ENCODE measurements around the gene LAMB1.
"Not testable (repeated sequence)": the region's sequence is repeated elsewhere in the genome, so short reads cannot be mapped to it uniquely, and the experiment has no call there.

Gene LAMB1

GRCh38 chr7:107921826-107922225, 81.1 kb downstream of the LAMB1 start:
- H3K9me3 ChIP-seq (ENCODE audit: control insufficient read depth, low read length); H3K4ac ChIP-seq (ENCODE audit: low read depth in 1 of 2, low read length in 2 of 2); H3K4me3 ChIP-seq (ENCODE audit: insufficient read depth in 1 of 2, low read depth in 1 of 2, low read length in 2 of 2); H4K91ac ChIP-seq (ENCODE audit: low read length); H3K27ac ChIP-seq (ENCODE audit: low read length, poor library complexity, severe bottlenecking); H2BK120ac ChIP-seq (ENCODE audit: low read depth, low read length); H3K23ac ChIP-seq (ENCODE audit: low read length in 2 of 2); H2BK12ac ChIP-seq (ENCODE audit: low read length in 2 of 2); H3K79me1 ChIP-seq (replicated peaks; ENCODE audit: low read length, poor library complexity, severe bottlenecking); H3K18ac ChIP-seq (ENCODE audit: low read depth in 1 of 2, low read length in 2 of 2); H3K27me3 ChIP-seq (ENCODE audit: control insufficient read depth in 1 of 2, insufficient read depth in 1 of 2, low read length in 2 of 2); H2BK5ac ChIP-seq (ENCODE audit: low read depth, low read length, poor library complexity, severe bottlenecking); H3K4me2 ChIP-seq (ENCODE audit: low read length, poor library complexity, severe bottlenecking); H3K9ac ChIP-seq (ENCODE audit: low read length); H4K8ac ChIP-seq (ENCODE audit: low read length); DNase-seq; H2AFZ ChIP-seq (ENCODE audit: low read depth, low read length); H2AK5ac ChIP-seq (ENCODE audit: low read length, severe bottlenecking); H3K4me1 ChIP-seq (ENCODE audit: control insufficient read depth, insufficient read depth, low read depth, low read length); H3K14ac ChIP-seq (ENCODE audit: low read length in 2 of 2); H2BK15ac ChIP-seq (ENCODE audit: low read depth, poor library complexity, severe bottlenecking): not testable (repeated sequence)
- WGBS, result no CpG with 5 or more reads among the region's 2 CpGs
- H3K36me3 ChIP-seq (ENCODE audit: control insufficient read depth in 1 of 2, insufficient read depth in 2 of 2, low read depth in 1 of 2, low read length in 2 of 2), result peaks cover 5 to 98% of the 10 kb centered on the region in 2 experiments

GRCh38 chr7:107920048-107920772, 82.8 kb downstream of the LAMB1 start:
- H3K4ac ChIP-seq (ENCODE audit: low read depth in 1 of 2, low read length in 2 of 2), result no peak overlapping the region
- H3K4me3 ChIP-seq (ENCODE audit: insufficient read depth in 1 of 2, low read depth in 1 of 2, low read length in 2 of 2), result no peak overlapping the region
- peak overlapping the region; percentile 20 for H3K27ac ChIP-seq (ENCODE audit: low read length, poor library complexity, severe bottlenecking)
- no peak overlapping the region for H2AFZ ChIP-seq (ENCODE audit: low read depth, low read length)
- H2AK5ac ChIP-seq (ENCODE audit: low read length, severe bottlenecking), result no peak overlapping the region
- peaks cover 1% of the 10 kb centered on the region for H3K79me1 ChIP-seq (replicated peaks; ENCODE audit: low read length, poor library complexity, severe bottlenecking)
- H3K27me3 ChIP-seq (ENCODE audit: control insufficient read depth in 1 of 2, insufficient read depth in 1 of 2, low read length in 2 of 2), result no peaks in the 10 kb centered on the region
- H3K4me2 ChIP-seq (ENCODE audit: low read length, poor library complexity, severe bottlenecking), result no peak overlapping the region
- no peak overlapping the region for H3K23ac ChIP-seq (ENCODE audit: low read length in 2 of 2)
- H3K18ac ChIP-seq (ENCODE audit: low read depth in 1 of 2, low read length in 2 of 2), result no peak overlapping the region
- peaks cover 2 to 96% of the 10 kb centered on the region in 2 experiments for H3K36me3 ChIP-seq (ENCODE audit: control insufficient read depth in 1 of 2, insufficient read depth in 2 of 2, low read depth in 1 of 2, low read length in 2 of 2)
- no peak overlapping the region for H4K91ac ChIP-seq (ENCODE audit: low read length)
- no peaks in the 10 kb centered on the region for H3K9me3 ChIP-seq (ENCODE audit: control insufficient read depth, low read length)
- no peak overlapping the region for H2BK15ac ChIP-seq (ENCODE audit: low read depth, poor library complexity, severe bottlenecking)
- no peak overlapping the region for H2BK12ac ChIP-seq (ENCODE audit: low read length in 2 of 2)
- no peak overlapping the region for H4K8ac ChIP-seq (ENCODE audit: low read length)
- H3K9ac ChIP-seq (ENCODE audit: low read length), result no peak overlapping the region
- no peak overlapping the region for H2BK5ac ChIP-seq (ENCODE audit: low read depth, low read length, poor library complexity, severe bottlenecking)
- DNase-seq, result peak; percentile 46
- no CpG with 5 or more reads among the region's 1 CpG for WGBS
- no peak overlapping the region for H2BK120ac ChIP-seq (ENCODE audit: low read depth, low read length)
- no peak overlapping the region for H3K14ac ChIP-seq (ENCODE audit: low read length in 2 of 2)
- H3K4me1 ChIP-seq (ENCODE audit: control insufficient read depth, insufficient read depth, low read depth, low read length), result peaks cover 1% of the 10 kb centered on the region

- Histone ChIP-seq H4K91ac (ENCODE audit: low read length) (no peak overlapping the region), H3K18ac (ENCODE audit: low read depth in 1 of 2, low read length in 2 of 2) (no peak overlapping the region), H3K79me1 (replicated peaks; ENCODE audit: low read length, poor library complexity, severe bottlenecking) (no peaks in the 10 kb centered on the region), H2BK15ac (ENCODE audit: low read depth, poor library complexity, severe bottlenecking) (no peak overlapping the region), H3K27ac (ENCODE audit: low read length, poor library complexity, severe bottlenecking) (peak overlapping the region; percentile 12), H3K4me2 (ENCODE audit: low read length, poor library complexity, severe bottlenecking) (no peak overlapping the region), H3K23ac (ENCODE audit: low read length in 2 of 2) (no peak overlapping the region), H2BK12ac (ENCODE audit: low read length in 2 of 2) (no peak overlapping the region), H3K27me3 (ENCODE audit: control insufficient read depth in 1 of 2, insufficient read depth in 1 of 2, low read length in 2 of 2) (no peaks in the 10 kb centered on the region), H3K4me1 (ENCODE audit: control insufficient read depth, insufficient read depth, low read depth, low read length) (peaks cover 1% of the 10 kb centered on the region), H3K9me3 (ENCODE audit: control insufficient read depth, low read length) (no peaks in the 10 kb centered on the region), H3K36me3 (ENCODE audit: control insufficient read depth in 1 of 2, insufficient read depth in 2 of 2, low read depth in 1 of 2, low read length in 2 of 2) (peaks cover 0 to 88% of the 10 kb centered on the region in 2 experiments), H4K8ac (ENCODE audit: low read length) (no peak overlapping the region), H2BK120ac (ENCODE audit: low read depth, low read length) (no peak overlapping the region), H2AFZ (ENCODE audit: low read depth, low read length) (no peak overlapping the region), H3K9ac (ENCODE audit: low read length) (no peak overlapping the region), H3K4me3 (ENCODE audit: insufficient read depth in 1 of 2, low read depth in 1 of 2, low read length in 2 of 2) (no peak overlapping the region), H3K14ac (ENCODE audit: low read length in 2 of 2) (no peak overlapping the region), H2AK5ac (ENCODE audit: low read length, severe bottlenecking) (no peak overlapping the region), H2BK5ac (ENCODE audit: low read depth, low read length, poor library complexity, severe bottlenecking) (no peak overlapping the region), H3K4ac (ENCODE audit: low read depth in 1 of 2, low read length in 2 of 2) (no peak overlapping the region)
- DNase-seq, result no peak
- WGBS, result no CpG with 5 or more reads among the region's 2 CpGs
Observed at GRCh38 chr7:107918948-107919347, 84.0 kb downstream of the LAMB1 start.

- no peak overlapping the region for H2BK15ac ChIP-seq (ENCODE audit: low read depth, poor library complexity, severe bottlenecking)
- no peak overlapping the region for H2BK5ac ChIP-seq (ENCODE audit: low read depth, low read length, poor library complexity, severe bottlenecking)
- H3K4me2 ChIP-seq (ENCODE audit: low read length, poor library complexity, severe bottlenecking), result no peak overlapping the region
- DNase-seq, result no peak
- H3K9me3 ChIP-seq (ENCODE audit: control insufficient read depth, low read length), result no peaks in the 10 kb centered on the region
- H3K79me1 ChIP-seq (replicated peaks; ENCODE audit: low read length, poor library complexity, severe bottlenecking), result no peaks in the 10 kb centered on the region
- WGBS, result 100% methylated on average over 3 of the region's 3 CpGs
- H4K8ac ChIP-seq (ENCODE audit: low read length), result no peak overlapping the region
- no peak overlapping the region for H2AK5ac ChIP-seq (ENCODE audit: low read length, severe bottlenecking)
- H2BK120ac ChIP-seq (ENCODE audit: low read depth, low read length), result no peak overlapping the region
- H3K27ac ChIP-seq (ENCODE audit: low read length, poor library complexity, severe bottlenecking), result peak overlapping the region; percentile 57
- no peaks in the 10 kb centered on the region for H3K27me3 ChIP-seq (ENCODE audit: control insufficient read depth in 1 of 2, insufficient read depth in 1 of 2, low read length in 2 of 2)
- no peak overlapping the region for H4K91ac ChIP-seq (ENCODE audit: low read length)
- no peak overlapping the region for H3K4ac ChIP-seq (ENCODE audit: low read depth in 1 of 2, low read length in 2 of 2)
- H2BK12ac ChIP-seq (ENCODE audit: low read length in 2 of 2), result no peak overlapping the region
- no peak overlapping the region for H3K23ac ChIP-seq (ENCODE audit: low read length in 2 of 2)
- H3K14ac ChIP-seq (ENCODE audit: low read length in 2 of 2), result no peak overlapping the region
- H3K36me3 ChIP-seq (ENCODE audit: control insufficient read depth in 1 of 2, insufficient read depth in 2 of 2, low read depth in 1 of 2, low read length in 2 of 2), result peaks cover 0 to 79% of the 10 kb centered on the region in 2 experiments
- H3K9ac ChIP-seq (ENCODE audit: low read length), result no peak overlapping the region
- no peak overlapping the region for H2AFZ ChIP-seq (ENCODE audit: low read depth, low read length)
- H3K4me1 ChIP-seq (ENCODE audit: control insufficient read depth, insufficient read depth, low read depth, low read length), result peaks cover 1% of the 10 kb centered on the region
- no peak overlapping the region for H3K18ac ChIP-seq (ENCODE audit: low read depth in 1 of 2, low read length in 2 of 2)
- H3K4me3 ChIP-seq (ENCODE audit: insufficient read depth in 1 of 2, low read depth in 1 of 2, low read length in 2 of 2), result no peak overlapping the region
Observed at GRCh38 chr7:107917763-107918651, 85.0 kb downstream of the LAMB1 start.
